Stimulated activated CD4-positive, alpha-beta T cell treated with anti-CD3 and anti-CD28 coated beads, Interleukin-2, amount 100 ng/mL, for 48 hours (primary cell): ENCODE data around the gene TRPC4AP.
"Not testable (repeated sequence)": the region's sequence is repeated elsewhere in the genome, so short reads cannot be mapped to it uniquely, and the experiment has no call there.

Experiments used
- DNase-seq, 2 donors: peaks; one replicate each; pipeline ENCODE4 v3.0.0-alpha.2; 2020

The TRPC4AP gene

DNA sequence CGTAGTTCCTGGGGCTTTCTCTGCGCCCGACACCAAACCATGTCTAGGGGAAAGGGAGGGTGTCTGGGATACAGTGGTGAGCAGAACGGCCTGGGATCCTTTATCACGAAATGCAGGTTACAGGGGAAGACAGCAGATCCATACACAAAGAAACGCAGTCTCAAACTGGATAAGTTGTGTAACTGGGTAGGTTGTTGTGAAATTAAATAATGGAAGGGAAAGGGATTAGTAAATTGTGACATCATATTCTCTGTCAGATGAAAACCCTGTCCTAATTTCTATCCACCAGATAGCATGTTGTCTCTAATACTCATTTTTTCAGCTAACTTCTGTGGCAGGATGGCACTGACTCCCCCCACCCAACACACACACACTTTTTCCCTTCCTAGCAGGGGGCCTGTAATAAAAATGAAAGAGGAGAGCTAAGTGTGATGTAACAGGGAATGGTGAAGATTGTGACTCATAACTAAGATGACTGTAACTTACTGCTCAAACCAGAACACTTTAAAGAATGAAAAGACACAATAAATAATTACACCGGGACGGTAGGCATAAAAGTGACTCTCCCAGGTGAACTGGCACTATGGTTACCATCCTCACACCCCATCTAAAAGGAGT lies 769 bp upstream of the TRPC4AP start:
- DNase-seq, result peak in 1 of 2 donors; percentile 16

DNA sequence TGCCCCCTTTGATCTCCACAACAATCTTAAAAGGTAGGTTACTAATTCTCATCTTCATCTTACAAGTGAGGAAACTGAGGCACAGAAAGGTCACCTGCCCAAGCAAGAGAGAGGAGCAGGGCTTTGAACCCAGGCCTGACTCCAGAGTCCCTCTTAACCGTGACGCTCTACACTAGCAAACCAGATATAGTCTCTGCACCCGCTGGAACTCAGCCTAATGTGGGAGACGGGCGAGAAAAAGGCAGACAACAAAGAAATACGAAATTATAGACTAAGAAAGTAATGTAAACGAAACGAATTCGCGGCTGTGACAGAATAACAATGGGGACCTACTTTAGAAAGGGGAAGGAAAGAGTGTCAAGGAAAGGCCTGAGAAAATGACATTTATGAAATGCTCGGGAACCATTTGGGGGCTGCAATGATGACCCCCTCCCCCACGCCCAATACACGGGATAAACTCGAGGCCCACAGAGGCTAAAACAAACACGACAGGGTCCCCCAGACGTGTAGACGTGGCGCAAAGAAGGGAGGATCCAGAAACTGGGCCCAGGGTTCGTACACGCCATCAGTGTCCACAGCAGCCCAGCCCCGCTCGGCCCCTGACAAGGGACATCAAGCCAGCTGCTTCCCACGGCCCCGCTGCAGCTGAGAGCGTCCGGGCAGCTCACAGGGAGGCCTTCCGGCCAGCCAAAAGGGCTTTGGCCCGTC lies 637 bp downstream of the TRPC4AP start:
- no peak for DNase-seq

DNA sequence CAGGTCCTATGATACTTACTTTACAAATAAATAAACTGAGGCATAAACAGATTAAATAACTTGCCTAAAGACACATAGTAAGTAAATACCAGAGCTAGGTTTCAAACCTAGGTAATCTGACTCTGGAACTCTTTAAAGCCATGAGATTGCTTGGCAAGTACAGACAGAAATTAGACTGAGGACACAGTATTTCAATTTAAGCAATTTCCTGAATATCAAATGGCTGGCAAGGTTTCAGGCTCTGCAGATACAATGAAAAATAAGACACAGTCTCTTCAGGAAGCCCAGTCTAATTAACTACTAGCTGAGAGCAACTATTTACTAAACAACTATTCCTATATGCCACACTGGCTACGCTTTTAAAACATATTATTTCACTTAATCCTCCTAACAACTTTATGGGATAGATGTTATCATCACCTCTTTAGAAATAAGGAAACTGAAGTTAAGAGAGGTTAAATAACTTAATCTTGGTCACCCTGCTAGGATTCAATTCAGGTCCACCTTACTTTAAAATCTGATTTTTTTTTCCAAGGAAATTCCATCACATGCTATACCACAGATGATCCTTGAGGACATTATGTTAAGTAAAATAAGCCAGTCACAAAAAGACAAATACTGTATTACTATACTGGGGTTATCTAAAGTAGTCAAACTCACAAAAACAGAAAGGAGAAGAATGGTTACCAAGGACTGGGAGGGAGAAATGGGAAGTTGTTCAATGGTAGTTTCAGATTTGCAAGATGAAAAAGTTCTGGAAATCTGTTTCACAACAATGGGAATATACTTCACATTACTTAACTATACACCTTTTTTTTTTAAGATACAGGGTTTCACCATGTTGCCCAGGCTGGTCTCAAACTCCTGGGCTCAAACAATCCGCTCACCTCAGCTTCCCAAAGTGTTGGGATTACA lies 4.1 kb downstream of the TRPC4AP start:
- no peak for DNase-seq

DNA sequence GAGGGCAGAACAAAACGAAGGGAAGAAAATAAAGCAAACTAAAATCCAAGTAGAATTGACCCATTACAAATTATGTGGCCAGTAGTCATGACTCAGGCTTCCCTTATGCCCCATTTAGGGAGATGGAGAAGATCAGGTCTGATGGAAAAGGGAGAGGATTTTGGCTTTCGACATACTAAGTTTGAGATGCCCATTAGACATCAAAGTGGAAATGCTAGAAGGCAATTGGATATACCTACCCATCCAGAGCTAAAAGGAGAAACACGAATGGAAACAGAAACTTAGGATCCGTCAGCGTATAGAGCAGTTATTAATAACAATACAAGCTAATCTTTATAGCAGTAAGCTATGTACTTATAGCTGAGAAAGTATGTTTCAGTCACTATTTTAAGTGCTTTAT lies 4.8 kb downstream of the TRPC4AP start:
- DNase-seq, result no peak

DNA sequence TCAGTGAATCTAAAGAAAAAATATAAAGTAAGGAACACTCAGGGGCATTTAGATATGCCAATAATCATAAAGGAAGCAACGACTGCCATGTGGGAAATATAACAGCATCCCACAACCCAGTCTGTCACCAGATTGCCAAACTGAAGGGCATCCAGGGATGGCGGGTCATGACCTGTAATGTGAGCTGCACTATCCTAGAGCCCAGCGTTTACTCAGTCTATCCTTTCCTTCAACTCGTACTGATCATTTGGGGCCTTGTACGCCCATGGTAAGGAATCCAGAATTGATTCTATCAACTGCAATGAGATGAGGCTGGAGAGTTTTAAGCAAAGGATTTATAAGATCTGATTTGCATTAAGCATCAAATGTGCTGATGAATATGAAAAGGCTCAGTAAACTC lies 5.3 kb downstream of the TRPC4AP start:
- DNase-seq, result no peak

DNA sequence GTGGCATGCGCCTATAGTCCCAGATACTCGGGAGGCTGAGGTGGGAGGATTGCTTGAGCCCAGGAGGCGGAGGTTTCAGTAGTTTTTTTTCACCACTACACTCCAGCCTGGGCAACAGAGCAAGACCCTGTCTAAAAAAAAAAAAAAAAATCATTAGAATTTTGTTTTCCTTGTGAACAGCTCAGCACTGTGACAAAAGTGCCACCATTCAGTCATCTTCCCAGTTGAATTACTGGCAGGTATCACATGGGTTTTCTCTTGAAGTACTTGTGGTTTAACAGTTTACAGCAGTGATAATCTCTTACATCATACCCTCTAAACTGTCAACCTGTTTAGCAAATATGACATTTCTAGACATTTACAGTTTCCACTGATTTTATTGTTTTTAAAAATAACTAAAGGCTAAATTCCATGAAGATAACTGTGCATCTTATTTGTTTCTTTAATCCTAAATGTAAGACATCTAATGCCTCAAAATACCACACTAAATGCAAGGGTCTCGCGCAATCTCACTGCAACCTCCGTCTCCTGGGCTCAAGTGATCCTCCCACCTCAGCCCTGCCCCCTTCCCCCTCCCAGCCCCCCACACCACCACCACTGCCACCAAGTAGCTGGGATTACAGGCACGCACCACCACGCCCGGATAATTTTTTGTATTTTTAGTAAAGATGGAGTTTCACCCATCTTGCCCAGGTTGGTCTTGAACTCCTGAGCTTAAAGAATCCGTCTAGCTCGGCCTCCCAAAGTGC lies 7.0 kb downstream of the TRPC4AP start:
- DNase-seq, result no peak

DNA sequence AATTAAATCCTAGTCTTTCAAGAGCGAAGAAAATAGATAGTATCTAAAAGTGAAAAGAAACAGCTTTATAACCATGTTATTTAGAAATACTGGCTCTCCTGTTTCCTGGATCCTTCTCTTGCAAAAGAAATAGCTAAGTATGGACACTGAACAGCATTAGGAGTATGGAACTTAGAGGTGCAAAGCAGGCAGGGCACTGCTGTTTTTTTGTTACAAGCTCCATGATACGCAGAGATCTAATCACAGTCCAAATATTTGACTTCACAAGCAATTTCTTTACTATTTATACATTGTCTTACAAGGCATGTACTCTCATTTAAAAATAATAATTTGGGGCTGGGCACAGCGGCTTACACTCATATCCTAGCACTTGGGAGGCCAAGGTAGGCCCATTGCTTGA lies 7.6 kb downstream of the TRPC4AP start:
- no peak for DNase-seq

DNA sequence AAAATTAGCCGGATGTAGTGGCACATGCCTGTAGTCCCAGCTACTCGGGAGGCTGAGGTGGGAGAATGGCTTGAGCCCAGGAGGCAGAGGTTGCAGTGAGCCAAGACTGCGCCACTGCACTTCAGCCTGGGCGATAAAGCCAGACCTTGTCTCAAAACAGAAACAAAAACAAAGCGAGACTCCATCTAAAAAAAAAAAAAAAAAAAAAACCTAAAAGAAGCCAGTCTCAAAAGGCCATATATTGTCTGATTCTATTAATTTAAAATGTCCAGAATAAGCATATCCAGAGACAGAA lies 12.3 kb downstream of the TRPC4AP start:
- not testable (repeated sequence) for DNase-seq

DNA sequence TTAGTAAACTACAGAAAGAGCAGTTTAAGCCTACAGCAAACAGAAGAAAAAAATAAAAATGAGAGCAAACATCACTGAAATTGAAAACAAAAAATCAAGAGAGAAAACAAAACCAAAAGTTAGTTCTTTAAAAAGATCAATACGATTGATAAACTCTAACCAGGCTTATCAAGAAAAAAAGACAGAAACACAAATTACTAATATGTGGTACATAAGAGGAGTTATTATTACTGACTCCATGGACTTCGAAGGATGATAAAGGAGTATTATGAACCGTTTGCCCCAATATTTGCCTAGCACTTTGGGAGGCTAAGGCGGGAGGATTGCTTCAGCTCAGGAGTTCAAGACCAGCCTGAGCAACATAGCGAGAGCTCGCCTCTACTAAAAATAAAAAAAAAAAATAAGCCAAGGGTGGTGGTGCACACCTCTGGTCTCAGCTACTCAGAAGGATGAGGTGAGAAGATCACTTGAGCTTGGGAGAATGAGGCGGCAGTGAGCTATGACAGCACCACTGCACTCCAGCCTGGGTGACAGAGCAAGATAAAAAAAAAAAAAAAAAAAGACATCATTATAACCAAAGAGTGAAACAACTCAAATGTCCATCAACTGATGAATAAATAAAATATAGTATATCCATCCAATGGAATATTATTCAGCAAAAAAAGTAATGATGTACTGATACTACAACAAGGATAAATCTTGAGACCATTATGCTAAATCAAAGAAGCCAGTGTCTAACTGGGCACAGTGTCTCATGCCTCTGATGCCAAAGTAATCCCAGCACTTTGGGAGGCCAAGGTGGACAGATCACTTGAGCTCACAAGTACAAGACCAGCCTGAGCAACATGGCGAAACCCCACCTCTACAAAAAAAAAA lies 12.9 kb downstream of the TRPC4AP start:
- no peak for DNase-seq

DNA sequence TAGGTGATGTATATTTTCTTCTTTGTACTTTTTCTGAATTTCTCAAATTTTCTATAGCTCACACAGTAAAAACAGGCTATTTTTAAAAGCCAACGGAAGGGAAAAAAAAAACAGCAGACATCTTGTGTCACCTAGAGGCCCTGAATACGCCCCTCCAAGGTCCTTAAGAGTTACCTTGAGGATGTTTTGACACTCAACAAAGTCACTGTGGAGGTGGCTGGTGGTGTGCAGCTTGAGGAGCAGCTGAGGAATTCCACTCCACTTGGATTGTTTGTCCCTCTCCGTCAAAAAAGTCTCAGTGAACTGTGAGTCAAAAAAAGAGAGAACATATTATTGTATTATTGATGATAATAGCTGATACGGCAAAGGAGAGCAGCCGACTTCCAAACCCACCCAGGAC lies 14.7 kb downstream of the TRPC4AP start:
- no peak for DNase-seq

DNA sequence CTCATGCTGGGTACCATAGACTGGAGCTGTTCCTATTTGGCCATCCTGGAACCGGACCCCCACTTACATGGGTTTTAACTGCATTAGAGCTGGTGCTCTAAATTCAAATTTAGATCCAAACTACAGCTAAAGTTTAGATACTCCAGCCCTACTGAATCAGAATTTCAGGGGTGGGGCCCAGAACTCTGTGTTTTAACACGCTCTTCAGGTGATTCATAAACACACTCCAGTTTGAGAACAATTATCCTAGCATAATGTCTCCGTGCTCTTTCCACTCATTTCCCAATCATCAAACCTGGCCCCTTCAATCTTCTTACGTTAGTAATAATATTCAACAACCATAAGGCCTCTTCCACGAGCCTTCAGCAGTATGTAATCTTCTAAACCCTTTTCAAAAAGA lies 15.3 kb downstream of the TRPC4AP start:
- no peak for DNase-seq

DNA sequence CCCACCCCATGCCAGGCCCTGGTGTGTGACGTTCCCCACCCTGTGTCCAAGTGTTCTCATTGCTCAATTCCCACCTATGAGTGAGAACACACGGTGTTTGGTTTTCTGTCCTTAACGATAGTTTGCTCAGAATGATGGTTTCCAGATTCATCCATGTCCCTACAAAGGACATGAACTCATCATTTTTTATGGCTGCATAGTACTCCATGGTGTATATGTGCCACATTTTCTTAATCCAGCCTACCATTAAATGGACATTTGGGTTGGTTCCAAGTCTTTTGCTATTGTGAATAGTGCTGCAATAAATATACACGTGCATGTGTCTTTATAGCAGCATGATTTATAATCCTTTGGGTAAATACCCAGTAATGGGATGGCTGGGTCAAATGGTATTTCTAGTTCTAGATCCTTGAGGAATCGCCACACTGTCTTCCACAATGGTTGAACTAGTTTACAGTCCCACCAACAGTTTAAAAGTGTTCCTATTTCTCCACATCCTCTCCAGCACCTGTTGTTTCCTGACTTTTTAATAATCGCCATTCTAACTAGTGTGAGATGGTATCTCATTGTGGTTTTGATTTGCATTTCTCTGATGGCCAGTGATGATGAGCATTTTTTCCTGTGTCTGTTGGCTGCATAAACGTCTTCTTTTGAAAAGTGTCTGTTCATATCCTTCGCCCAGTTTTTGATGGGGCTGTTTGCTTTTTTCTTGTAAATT lies 21.0 kb downstream of the TRPC4AP start:
- not testable (repeated sequence) for DNase-seq

DNA sequence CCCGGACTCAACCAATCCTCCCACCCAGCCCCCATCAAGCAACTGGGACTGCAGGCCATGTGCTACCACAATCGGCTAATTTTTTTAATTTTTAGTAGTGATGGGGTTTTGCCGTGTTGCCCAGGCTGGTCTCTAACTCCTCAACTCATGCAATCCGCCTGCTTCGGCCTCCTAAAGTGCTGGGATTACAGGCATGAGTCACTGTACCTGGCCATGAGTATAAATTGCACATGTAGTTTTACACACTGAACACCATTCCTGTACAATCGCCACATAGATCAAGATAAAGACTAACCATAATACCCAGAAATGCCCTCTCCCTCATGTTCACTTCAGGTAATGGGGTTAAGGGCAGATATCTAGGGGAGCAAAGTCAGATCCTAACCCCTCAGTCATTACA lies 26.4 kb downstream of the TRPC4AP start:
- no peak for DNase-seq

DNA sequence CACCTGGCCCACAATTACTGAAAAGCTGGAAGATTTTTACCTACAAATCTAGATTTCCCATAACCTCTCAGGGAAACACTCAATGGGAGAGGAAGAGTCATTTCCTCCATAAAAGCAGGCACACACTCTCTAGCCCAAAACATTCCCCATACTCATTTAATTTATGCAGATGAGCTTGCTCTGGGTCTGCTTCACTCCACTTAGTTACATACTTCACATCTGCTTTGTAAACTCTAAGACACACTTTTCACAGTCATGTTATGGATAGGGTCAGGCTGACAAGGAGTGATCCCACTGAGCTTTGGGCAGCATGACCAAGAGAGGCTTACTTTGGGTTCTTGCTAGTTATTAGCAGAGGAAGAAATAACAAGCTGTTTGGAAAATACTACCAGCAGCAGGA lies 27.4 kb downstream of the TRPC4AP start:
- DNase-seq, result no peak

DNA sequence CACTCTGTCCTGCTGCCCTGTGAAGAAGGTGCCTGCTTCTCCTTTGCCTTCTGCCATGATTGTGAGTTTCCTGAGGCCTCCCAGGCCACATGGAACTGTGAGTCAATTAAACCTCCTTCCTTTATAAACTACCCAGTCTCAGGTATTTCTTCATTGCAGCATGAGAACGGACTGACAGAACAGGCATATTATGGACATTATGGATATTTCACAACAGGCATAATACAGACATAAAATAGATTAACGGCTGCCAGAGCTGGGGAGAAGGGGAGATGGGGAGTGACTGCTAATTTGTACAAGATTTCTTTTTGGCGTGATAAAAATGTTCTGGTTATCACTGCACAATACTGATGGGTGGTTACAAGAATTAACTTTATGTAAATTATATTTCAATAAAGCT lies 29.4 kb downstream of the TRPC4AP start:
- DNase-seq, result no peak

DNA sequence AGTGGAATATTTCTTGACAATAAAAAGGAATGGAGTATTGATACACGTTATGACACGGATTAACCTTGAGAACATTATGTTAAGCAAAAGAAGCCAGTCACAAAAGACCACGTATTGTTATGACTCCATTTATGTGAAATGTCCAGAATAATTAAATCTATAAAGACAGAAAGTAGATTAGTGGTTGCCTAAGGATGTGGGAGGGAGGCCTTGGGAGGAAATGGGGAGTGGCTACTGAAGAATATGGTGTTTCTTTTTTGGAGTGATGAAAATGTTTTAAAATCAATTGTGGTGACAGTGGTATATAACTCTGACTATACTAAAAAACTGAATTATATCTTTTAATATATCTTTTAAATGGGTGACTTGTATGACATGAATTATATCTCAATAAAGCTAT lies 30.1 kb downstream of the TRPC4AP start:
- no peak for DNase-seq

DNA sequence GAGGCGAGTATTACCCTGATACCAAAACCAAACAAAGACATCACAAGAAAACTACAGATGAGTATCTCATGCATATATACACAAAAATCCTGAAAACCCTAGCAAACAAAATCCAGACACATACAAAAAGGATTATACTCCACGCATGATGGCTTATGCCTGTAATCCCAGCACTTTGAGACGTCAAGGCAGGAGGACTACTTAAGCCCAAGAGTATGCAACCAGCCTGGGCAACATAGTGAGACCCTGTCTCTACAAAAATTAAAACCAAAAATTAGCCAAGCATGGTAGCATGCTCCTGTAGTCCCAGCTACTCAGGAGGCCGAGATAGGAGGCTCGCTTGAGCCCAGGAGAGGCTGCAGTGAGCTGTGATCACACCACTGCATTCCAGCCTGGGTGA lies 32.4 kb downstream of the TRPC4AP start:
- DNase-seq, result no peak

DNA sequence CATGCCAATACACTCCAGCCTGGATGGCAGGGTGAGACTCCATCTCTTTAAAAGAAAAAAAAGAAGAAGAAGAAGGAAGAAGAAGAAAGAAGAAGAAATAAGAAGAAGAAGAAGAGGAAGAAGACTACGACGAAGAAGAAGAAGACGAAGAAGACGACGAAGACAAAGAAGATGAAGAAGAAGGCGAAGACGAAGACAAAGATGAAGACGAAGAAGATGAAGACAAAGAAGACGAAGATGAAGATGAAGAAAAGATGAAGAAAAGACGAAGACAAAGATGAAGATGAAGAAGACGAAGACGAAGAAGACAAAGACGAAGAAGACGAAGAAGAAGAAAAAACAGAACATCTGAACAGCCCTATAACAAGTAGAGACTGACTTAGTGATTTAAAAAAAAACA lies 33.0 kb downstream of the TRPC4AP start:
- DNase-seq, result no peak

DNA sequence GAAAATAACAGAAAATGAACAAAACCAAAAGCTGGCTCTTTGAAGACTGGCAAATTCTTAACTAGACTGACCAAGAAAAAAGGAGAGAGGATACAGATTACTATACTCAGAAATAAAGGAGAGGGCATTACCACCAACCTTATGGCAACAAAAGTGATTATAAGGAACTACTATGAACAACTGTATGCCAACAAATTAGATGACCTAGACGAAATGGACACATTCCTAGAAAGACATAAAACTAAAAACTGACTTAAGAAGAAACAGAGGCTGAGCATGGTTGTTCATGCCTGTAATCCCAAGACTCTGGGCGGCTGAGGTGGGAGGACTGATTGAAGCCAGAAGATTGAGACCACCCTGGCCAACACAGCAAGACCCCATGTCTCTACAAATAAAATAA lies 33.5 kb downstream of the TRPC4AP start:
- DNase-seq, result no peak

DNA sequence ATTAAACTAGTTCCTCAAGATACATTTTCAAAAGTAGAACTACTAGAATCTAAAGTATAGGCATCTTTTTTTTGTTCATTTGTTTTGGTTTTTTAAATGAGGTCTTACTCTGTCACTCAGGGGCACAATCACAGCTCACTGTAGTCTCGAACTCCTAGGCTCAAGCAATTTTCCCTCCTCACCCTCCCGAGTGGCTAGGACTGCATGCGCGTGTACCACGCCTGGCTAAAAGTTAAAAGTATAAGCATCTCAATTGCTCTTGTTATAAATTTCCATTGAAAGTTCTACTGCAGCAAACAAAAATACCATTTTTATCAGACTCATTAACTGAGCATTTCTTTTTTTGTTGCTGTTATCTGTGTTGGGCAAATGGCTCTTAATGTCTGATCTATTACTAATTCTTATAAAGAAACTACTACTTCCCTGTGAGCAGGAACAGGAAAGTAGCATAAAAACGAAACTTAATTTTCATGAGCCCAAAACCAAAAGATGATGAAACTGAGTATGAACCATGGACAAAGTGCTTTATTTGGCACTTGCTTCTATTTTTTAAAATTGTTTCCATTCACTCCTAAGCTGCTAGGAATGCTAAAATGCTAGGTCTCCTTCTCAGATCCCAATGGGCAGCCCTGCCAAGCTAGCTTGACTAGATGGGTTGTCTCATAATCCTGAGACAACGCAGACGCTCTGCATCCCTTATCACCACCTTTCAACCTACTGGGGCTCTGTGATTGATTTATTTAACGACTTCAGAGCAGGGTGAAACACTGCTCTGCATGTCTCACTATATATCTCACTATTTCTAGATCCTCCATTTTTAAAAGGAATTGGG lies 36.9 kb downstream of the TRPC4AP start:
- DNase-seq, result no peak

DNA sequence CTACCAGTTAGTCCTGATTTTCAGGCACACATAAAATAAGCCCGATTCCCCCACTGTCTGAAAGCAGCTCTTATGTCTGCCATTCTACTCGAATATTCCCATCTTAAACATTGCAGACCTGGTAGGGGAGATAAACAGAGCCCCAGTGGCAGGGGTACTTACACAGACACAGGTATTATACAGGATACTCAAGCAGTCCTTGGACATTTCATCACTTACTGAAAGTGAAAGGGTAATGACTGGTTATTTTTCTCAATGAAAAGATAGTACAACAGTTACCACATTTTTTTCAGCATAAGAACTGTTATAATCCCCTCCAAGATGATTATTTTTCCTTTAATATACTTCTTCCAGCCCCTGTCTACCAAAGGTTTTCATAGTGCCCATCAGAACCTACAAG lies 37.8 kb downstream of the TRPC4AP start:
- DNase-seq, result no peak
